ENCODE results near the gene THRA.

THRA gene

GRCh38 chr17:40074871-40075200 lies 12.1 kb downstream of the THRA start:
- TF ChIP-seq CTCF (IDR thresholded peaks at IDR 0.05; ENCODE audit: borderline replicate concordance, control extremely low read depth, extremely low read depth, insufficient read depth, missing control alignments), result no peak
- DNase-seq (ENCODE audit: low spot score), result no peak
- in situ Hi-C loops (cut with MboI; ENCODE audit: low sequenced_read_pairs, unreplicated experiment), result no loop called here

- DNase-seq (ENCODE audit: low spot score), result peak; percentile 79
- TF ChIP-seq CTCF (IDR thresholded peaks at IDR 0.05; ENCODE audit: borderline replicate concordance, control extremely low read depth, extremely low read depth, insufficient read depth, missing control alignments), result peak; percentile 82
- in situ Hi-C loops (cut with MboI; ENCODE audit: low sequenced_read_pairs, unreplicated experiment), result no loop called here
These were observed 12.6 kb downstream of the THRA start for GRCh38 chr17:40075201-40075941.

- in situ Hi-C loops (cut with MboI; ENCODE audit: low sequenced_read_pairs, unreplicated experiment), result no loop called here
- TF ChIP-seq CTCF (IDR thresholded peaks at IDR 0.05; ENCODE audit: borderline replicate concordance, control extremely low read depth, extremely low read depth, insufficient read depth, missing control alignments), result no peak
- DNase-seq (ENCODE audit: low spot score), result no peak
These were observed 13.3 kb downstream of the THRA start for GRCh38 chr17:40075942-40076498.

GRCh38 chr17:40076591-40076990 lies 13.8 kb downstream of the THRA start:
- no peak for DNase-seq (ENCODE audit: low spot score)
- in situ Hi-C loops (cut with MboI; ENCODE audit: low sequenced_read_pairs, unreplicated experiment), result no loop called here
- no peak for TF ChIP-seq CTCF (IDR thresholded peaks at IDR 0.05; ENCODE audit: borderline replicate concordance, control extremely low read depth, extremely low read depth, insufficient read depth, missing control alignments)

GRCh38 chr17:40079545-40079944 lies 16.8 kb downstream of the THRA start:
- no peak for DNase-seq (ENCODE audit: low spot score)
- no peak for TF ChIP-seq CTCF (IDR thresholded peaks at IDR 0.05; ENCODE audit: borderline replicate concordance, control extremely low read depth, extremely low read depth, insufficient read depth, missing control alignments)
- in situ Hi-C loops (cut with MboI; ENCODE audit: low sequenced_read_pairs, unreplicated experiment), result no loop called here

GRCh38 chr17:40084477-40084876 lies 21.7 kb downstream of the THRA start:
- in situ Hi-C loops (cut with MboI; ENCODE audit: low sequenced_read_pairs, unreplicated experiment), result no loop called here
- DNase-seq (ENCODE audit: low spot score), result no peak
- TF ChIP-seq CTCF (IDR thresholded peaks at IDR 0.05; ENCODE audit: borderline replicate concordance, control extremely low read depth, extremely low read depth, insufficient read depth, missing control alignments), result no peak
